Neuron (in vitro differentiated cells): ENCODE results near the gene OR4S2.

Experiments used
- H2AFZ ChIP-seq: one replicate; pipeline ENCODE4 v1.6.1; 2013; ENCODE audit warnings: low read depth, mild to moderate bottlenecking, inconsistent platforms, low read length, moderate library complexity
- H3K27me3 ChIP-seq: one replicate; pipeline ENCODE4 v1.6.1; 2013; ENCODE audit warnings: low read length; ENCODE audit not compliant: insufficient read depth
- H3K36me3 ChIP-seq: one replicate; pipeline ENCODE4 v1.6.1; 2013; ENCODE audit warnings: low read length; ENCODE audit not compliant: insufficient read depth
- H3K4me1 ChIP-seq: one replicate; pipeline ENCODE4 v1.6.1; 2013; ENCODE audit warnings: low read length; ENCODE audit not compliant: insufficient read depth
- H3K4me3 ChIP-seq: 2 replicates; pipeline ENCODE4 v1.5.1; 2013; ENCODE audit warnings: mild to moderate bottlenecking, low read length, moderate library complexity
- H3K9me3 ChIP-seq: one replicate; pipeline ENCODE4 v1.6.1; 2013; ENCODE audit warnings: low read length

OR4S2 gene

GRCh38 chr11:55648027-55648426 is at the start of gene OR4S2:
OR4S2 (plus strand) TSS chr11:55648327; CDS start chr11:55650904, 2,577 bp downstream.
- no peaks in the 10 kb centered on the region for H3K9me3 ChIP-seq
- no peaks in the 10 kb centered on the region for H3K36me3 ChIP-seq
- no peak within 1 kb of the TSS for H2AFZ ChIP-seq
- H3K27me3 ChIP-seq, result no peaks in the 10 kb centered on the region
- no peaks in the 10 kb centered on the region for H3K4me1 ChIP-seq
- no peak within 1 kb of the TSS for H3K4me3 ChIP-seq

- H3K4me3 ChIP-seq, result no peak within 1 kb of the TSS
- no peaks in the 10 kb centered on the region for H3K4me1 ChIP-seq
- no peaks in the 10 kb centered on the region for H3K9me3 ChIP-seq
- H3K27me3 ChIP-seq, result no peaks in the 10 kb centered on the region
- H2AFZ ChIP-seq, result no peak within 1 kb of the TSS
- no peaks in the 10 kb centered on the region for H3K36me3 ChIP-seq
Observed at GRCh38 chr11:55607545-55607944, 40.6 kb upstream of the OR4S2 start, which contains the start of gene OR4C11. OR4C11 (minus strand) TSS chr11:55607645; CDS start chr11:55604373, 3,272 bp downstream.

- Histone ChIP-seq H3K9me3 (no peaks in the 10 kb centered on the region), H3K4me3 (no peak overlapping the region), H3K4me1 (no peaks in the 10 kb centered on the region), H3K36me3 (no peaks in the 10 kb centered on the region), H2AFZ (no peak overlapping the region), H3K27me3 (no peaks in the 10 kb centered on the region)
Observed at GRCh38 chr11:55624531-55624930, 23.6 kb upstream of the OR4S2 start.

DNA sequence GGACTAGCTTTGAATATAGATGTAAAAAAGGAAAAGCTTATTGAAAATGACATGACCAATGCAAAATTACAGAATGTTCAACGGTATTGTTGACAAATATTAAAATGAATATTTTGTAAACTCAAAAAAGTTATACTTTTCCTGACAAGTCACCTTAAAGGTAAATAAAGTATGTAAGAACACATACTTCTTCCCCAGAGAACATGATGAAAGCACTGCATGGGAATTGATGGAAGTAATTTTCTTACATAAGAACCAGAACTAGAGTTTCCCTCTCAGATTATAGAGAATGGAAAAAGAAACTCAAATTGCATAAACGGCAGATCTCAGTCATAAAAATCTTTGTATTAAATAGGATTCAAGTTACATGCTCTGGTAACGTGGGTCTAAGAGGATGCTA is 13.3 kb upstream of the OR4S2 start, which contains the start of gene OR4P4:
OR4P4 (plus strand) TSS at position 301 of the 400 bp plus-strand sequence.
- Histone ChIP-seq H3K4me3 (no peak within 1 kb of the TSS), H3K36me3 (no peaks in the 10 kb centered on the region), H3K4me1 (no peaks in the 10 kb centered on the region), H3K9me3 (no peaks in the 10 kb centered on the region), H2AFZ (no peak within 1 kb of the TSS), H3K27me3 (no peaks in the 10 kb centered on the region)

GRCh38 chr11:55652560-55652959 is 4.4 kb downstream of the OR4S2 start:
- H3K4me1 ChIP-seq, result no peaks in the 10 kb centered on the region
- H3K9me3 ChIP-seq, result no peaks in the 10 kb centered on the region
- no peak overlapping the region for H3K4me3 ChIP-seq
- no peaks in the 10 kb centered on the region for H3K27me3 ChIP-seq
- no peaks in the 10 kb centered on the region for H3K36me3 ChIP-seq
- H2AFZ ChIP-seq, result no peak overlapping the region

- no peaks in the 10 kb centered on the region for H3K4me1 ChIP-seq
- H3K9me3 ChIP-seq, result no peaks in the 10 kb centered on the region
- no peak overlapping the region for H2AFZ ChIP-seq
- no peak overlapping the region for H3K4me3 ChIP-seq
- no peaks in the 10 kb centered on the region for H3K36me3 ChIP-seq
- no peaks in the 10 kb centered on the region for H3K27me3 ChIP-seq
Observed at GRCh38 chr11:55655096-55655495, 7.0 kb downstream of the OR4S2 start.

- Histone ChIP-seq H3K36me3 (no peaks in the 10 kb centered on the region), H3K27me3 (no peaks in the 10 kb centered on the region), H2AFZ (no peak overlapping the region), H3K4me1 (no peaks in the 10 kb centered on the region), H3K9me3 (no peaks in the 10 kb centered on the region), H3K4me3 (no peak overlapping the region)
Observed at GRCh38 chr11:55658031-55658573, 10.0 kb downstream of the OR4S2 start.

- H3K4me1 ChIP-seq, result no peaks in the 10 kb centered on the region
- H3K27me3 ChIP-seq, result no peaks in the 10 kb centered on the region
- no peak overlapping the region for H2AFZ ChIP-seq
- H3K4me3 ChIP-seq, result no peak overlapping the region
- H3K36me3 ChIP-seq, result no peaks in the 10 kb centered on the region
- H3K9me3 ChIP-seq, result no peaks in the 10 kb centered on the region
Observed at GRCh38 chr11:55658608-55659007, 10.5 kb downstream of the OR4S2 start.

DNA sequence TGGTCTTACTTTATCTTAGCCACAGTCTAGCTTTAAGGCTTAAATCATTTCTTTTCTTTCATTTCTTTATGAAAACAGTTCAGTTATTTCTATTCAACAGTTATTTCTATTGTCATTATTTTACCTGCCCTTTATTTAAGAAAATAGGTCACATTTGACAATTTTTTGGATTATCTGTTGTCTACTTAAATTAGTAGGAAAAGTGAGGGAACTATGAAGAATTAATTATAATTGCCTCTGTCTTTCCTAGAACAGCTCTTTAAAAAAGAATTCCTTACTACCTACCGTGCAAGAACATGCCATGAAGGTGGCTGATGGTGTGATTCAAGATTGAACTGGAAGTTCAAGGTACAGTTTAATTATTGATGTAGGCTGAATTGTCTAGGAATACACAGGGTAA is 13.8 kb downstream of the OR4S2 start, which contains the start of gene OR4C6:
OR4C6 (plus strand) TSS at position 301 of the 400 bp plus-strand sequence. CDS start 2,966 bp downstream, outside the sequence.
- Histone ChIP-seq H3K4me1 (no peaks in the 10 kb centered on the region), H3K27me3 (no peaks in the 10 kb centered on the region), H3K9me3 (no peaks in the 10 kb centered on the region), H3K4me3 (no peak within 1 kb of the TSS), H3K36me3 (no peaks in the 10 kb centered on the region), H2AFZ (no peak within 1 kb of the TSS)

- no peaks in the 10 kb centered on the region for H3K9me3 ChIP-seq
- no peak overlapping the region for H2AFZ ChIP-seq
- no peak overlapping the region for H3K4me3 ChIP-seq
- H3K27me3 ChIP-seq, result no peaks in the 10 kb centered on the region
- no peaks in the 10 kb centered on the region for H3K36me3 ChIP-seq
- no peaks in the 10 kb centered on the region for H3K4me1 ChIP-seq
Observed at GRCh38 chr11:55669376-55669775, 21.2 kb downstream of the OR4S2 start.

GRCh38 chr11:55673860-55674259 is 25.7 kb downstream of the OR4S2 start:
- H3K27me3 ChIP-seq, result no peaks in the 10 kb centered on the region
- no peak overlapping the region for H3K4me3 ChIP-seq
- H2AFZ ChIP-seq, result no peak overlapping the region
- no peaks in the 10 kb centered on the region for H3K4me1 ChIP-seq
- no peaks in the 10 kb centered on the region for H3K9me3 ChIP-seq
- no peaks in the 10 kb centered on the region for H3K36me3 ChIP-seq

DNA sequence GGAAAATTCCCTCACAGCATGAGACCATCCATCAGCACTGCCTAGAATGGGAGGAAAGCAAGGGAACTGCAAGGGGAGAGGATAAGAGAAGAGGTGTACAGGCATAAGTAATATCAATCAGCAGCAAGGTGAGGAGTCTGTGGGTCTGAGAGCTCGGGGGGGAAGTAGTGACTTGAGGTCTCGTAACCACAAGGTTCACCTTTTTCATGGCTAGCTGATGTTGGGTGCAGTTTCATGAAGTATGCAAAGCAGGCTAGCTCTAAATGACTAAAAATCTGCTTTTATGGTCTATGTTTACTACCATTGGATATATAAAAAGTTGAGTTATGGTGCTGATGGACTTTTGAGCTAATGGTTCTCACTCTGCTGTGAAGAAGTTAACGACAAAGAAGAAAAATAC is 49.7 kb downstream of the OR4S2 start:
- Histone ChIP-seq H3K36me3 (no peaks in the 10 kb centered on the region), H3K4me1 (no peaks in the 10 kb centered on the region), H3K27me3 (no peaks in the 10 kb centered on the region), H3K4me3 (no peak overlapping the region), H3K9me3 (no peaks in the 10 kb centered on the region), H2AFZ (no peak overlapping the region)

DNA sequence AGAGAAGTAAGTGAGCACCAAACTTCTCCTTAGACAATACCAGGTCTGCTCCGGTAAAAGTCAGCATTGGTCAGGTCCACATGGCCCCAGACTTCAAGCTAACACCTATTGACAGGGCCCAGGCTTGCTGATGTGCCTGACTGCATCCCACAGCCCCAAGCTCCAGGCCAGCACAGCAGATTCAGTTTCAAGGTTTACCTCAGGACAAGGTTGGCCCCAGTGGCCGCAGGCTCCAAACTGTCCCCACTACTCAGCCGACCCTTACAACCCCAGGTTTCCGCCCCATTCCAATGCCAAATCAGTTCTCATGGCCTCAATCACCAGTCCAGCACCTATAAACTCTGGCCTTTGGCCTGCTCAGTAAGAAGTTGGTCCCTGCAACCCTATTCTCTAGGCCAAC is 53.3 kb downstream of the OR4S2 start:
- Histone ChIP-seq H3K27me3 (no peaks in the 10 kb centered on the region), H3K4me1 (no peaks in the 10 kb centered on the region), H2AFZ (no peak overlapping the region), H3K4me3 (no peak overlapping the region), H3K9me3 (no peaks in the 10 kb centered on the region), H3K36me3 (no peaks in the 10 kb centered on the region)
